ENCODE results near the gene TENT4A. TPM values are rescaled to one million over a fixed set of nuclear protein-coding genes. Genes with fewer than 3 reads are reported as not detected.

The TENT4A gene
- total RNA-seq, 1 donor, result 21.4 TPM

DNA sequence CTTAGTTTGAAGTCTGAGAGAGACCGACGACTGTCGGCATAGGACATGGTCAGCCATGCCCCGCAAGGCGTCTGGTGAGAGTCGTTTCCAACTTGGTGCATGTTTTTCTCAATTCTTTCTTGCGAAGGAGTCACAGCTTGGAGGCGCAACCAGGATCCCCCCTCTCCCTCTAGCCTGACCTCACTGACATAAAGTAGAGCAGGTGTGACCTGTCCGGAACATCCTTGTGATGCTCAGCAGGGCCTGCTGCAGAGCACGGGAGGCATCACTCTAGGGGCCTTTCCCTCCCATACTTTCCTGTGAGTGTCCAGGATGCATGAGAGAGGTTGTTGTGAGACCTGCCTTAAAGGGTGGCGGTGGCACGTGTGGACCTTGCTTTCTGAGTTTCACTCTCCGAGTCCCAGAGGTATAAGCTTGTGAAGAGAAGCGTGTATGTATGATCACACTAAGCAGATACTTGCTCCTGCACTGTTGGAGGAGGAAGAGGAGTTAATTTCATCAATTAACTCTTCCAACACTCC is 5.0 kb downstream of the TENT4A start:
- Histone ChIP-seq H3K79me2 (ENCODE audit: insufficient read depth, low read length) (peaks cover 89% of the 10 kb centered on the region), H3K36me3 (ENCODE audit: insufficient read depth, low read length) (no peaks in the 10 kb centered on the region), H3K9me3 (ENCODE audit: low read depth, low read length) (no peaks in the 10 kb centered on the region), H3K4me1 (ENCODE audit: insufficient read depth, low read length) (peaks cover 50% of the 10 kb centered on the region), H4K20me1 (ENCODE audit: insufficient read depth, low read length) (peaks cover 68% of the 10 kb centered on the region), H2AFZ (ENCODE audit: low read length) (no peak overlapping the region), H3K27ac (ENCODE audit: low read depth, low read length) (no peak overlapping the region), H3K4me3 (ENCODE audit: insufficient read depth, low read length) (no peak overlapping the region), H3K27me3 (ENCODE audit: insufficient read depth, low read length) (no peaks in the 10 kb centered on the region), H3K4me2 (ENCODE audit: insufficient read depth, low read length) (no peak overlapping the region)
- TF ChIP-seq, protein P1, sequence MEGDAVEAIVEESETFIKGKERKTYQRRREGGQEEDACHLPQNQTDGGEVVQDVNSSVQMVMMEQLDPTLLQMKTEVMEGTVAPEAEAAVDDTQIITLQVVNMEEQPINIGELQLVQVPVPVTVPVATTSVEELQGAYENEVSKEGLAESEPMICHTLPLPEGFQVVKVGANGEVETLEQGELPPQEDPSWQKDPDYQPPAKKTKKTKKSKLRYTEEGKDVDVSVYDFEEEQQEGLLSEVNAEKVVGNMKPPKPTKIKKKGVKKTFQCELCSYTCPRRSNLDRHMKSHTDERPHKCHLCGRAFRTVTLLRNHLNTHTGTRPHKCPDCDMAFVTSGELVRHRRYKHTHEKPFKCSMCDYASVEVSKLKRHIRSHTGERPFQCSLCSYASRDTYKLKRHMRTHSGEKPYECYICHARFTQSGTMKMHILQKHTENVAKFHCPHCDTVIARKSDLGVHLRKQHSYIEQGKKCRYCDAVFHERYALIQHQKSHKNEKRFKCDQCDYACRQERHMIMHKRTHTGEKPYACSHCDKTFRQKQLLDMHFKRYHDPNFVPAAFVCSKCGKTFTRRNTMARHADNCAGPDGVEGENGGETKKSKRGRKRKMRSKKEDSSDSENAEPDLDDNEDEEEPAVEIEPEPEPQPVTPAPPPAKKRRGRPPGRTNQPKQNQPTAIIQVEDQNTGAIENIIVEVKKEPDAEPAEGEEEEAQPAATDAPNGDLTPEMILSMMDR (IDR thresholded peaks at IDR 0.05; ENCODE audit: extremely low read depth, low read depth, low read length), result no peak
- DNase-seq (ENCODE audit: insufficient read length, low spot score, missing footprints), result no peak

DNA sequence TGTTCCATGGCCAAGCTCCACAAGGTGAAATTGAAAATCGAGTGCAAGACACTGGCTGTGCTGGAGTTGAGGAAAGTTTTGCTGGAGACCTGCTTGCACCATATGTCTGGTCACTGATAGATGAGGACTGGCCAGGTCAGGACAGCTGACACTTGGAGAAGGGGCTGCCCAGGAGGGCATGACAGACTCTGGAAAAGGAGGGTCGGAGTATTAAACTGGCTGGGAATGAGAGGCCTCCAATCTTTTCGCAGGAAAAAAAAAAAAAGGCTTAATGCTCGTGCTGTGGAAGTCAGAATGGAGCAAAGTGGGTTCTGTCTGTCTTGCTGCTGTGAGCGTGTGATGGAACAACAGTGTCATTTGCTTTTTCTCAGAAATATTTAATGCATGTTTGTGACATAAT is 5.5 kb downstream of the TENT4A start:
- H3K79me2 ChIP-seq (ENCODE audit: insufficient read depth, low read length), result peaks cover 94% of the 10 kb centered on the region
- peaks cover 52% of the 10 kb centered on the region for H3K4me1 ChIP-seq (ENCODE audit: insufficient read depth, low read length)
- peaks cover 4% of the 10 kb centered on the region for H3K36me3 ChIP-seq (ENCODE audit: insufficient read depth, low read length)
- no peak overlapping the region for H3K4me3 ChIP-seq (ENCODE audit: insufficient read depth, low read length)
- TF ChIP-seq, protein P1 (IDR thresholded peaks at IDR 0.05; ENCODE audit: extremely low read depth, low read depth, low read length), result no peak
- DNase-seq (ENCODE audit: insufficient read length, low spot score, missing footprints), result no peak
- peaks cover 71% of the 10 kb centered on the region for H4K20me1 ChIP-seq (ENCODE audit: insufficient read depth, low read length)
- no peak overlapping the region for H3K27ac ChIP-seq (ENCODE audit: low read depth, low read length)
- no peak overlapping the region for H2AFZ ChIP-seq (ENCODE audit: low read length)
- H3K9me3 ChIP-seq (ENCODE audit: low read depth, low read length), result no peaks in the 10 kb centered on the region
- no peaks in the 10 kb centered on the region for H3K27me3 ChIP-seq (ENCODE audit: insufficient read depth, low read length)
- H3K4me2 ChIP-seq (ENCODE audit: insufficient read depth, low read length), result no peak overlapping the region

GRCh38 chr5:6719417-6719816 is 6.2 kb downstream of the TENT4A start:
- Histone ChIP-seq H2AFZ (ENCODE audit: low read length) (no peak overlapping the region), H3K27me3 (ENCODE audit: insufficient read depth, low read length) (no peaks in the 10 kb centered on the region), H3K9me3 (ENCODE audit: low read depth, low read length) (no peaks in the 10 kb centered on the region), H3K36me3 (ENCODE audit: insufficient read depth, low read length) (peaks cover 11% of the 10 kb centered on the region), H3K4me1 (ENCODE audit: insufficient read depth, low read length) (peaks cover 52% of the 10 kb centered on the region), H3K27ac (ENCODE audit: low read depth, low read length) (no peak overlapping the region), H3K79me2 (ENCODE audit: insufficient read depth, low read length) (peaks cover 97% of the 10 kb centered on the region), H3K4me2 (ENCODE audit: insufficient read depth, low read length) (no peak overlapping the region), H4K20me1 (ENCODE audit: insufficient read depth, low read length) (peaks cover 78% of the 10 kb centered on the region), H3K4me3 (ENCODE audit: insufficient read depth, low read length) (no peak overlapping the region)
- DNase-seq (ENCODE audit: insufficient read length, low spot score, missing footprints), result no peak
- TF ChIP-seq, protein P1 (IDR thresholded peaks at IDR 0.05; ENCODE audit: extremely low read depth, low read depth, low read length), result no peak

- no peak overlapping the region for H3K4me3 ChIP-seq (ENCODE audit: insufficient read depth, low read length)
- H3K36me3 ChIP-seq (ENCODE audit: insufficient read depth, low read length), result peaks cover 14% of the 10 kb centered on the region
- TF ChIP-seq, protein P1 (IDR thresholded peaks at IDR 0.05; ENCODE audit: extremely low read depth, low read depth, low read length), result no peak
- peaks cover 52% of the 10 kb centered on the region for H3K4me1 ChIP-seq (ENCODE audit: insufficient read depth, low read length)
- no peak overlapping the region for H3K27ac ChIP-seq (ENCODE audit: low read depth, low read length)
- no peaks in the 10 kb centered on the region for H3K9me3 ChIP-seq (ENCODE audit: low read depth, low read length)
- peaks cover 77% of the 10 kb centered on the region for H4K20me1 ChIP-seq (ENCODE audit: insufficient read depth, low read length)
- peak overlapping the region; percentile 6 for H3K4me2 ChIP-seq (ENCODE audit: insufficient read depth, low read length)
- H2AFZ ChIP-seq (ENCODE audit: low read length), result no peak overlapping the region
- H3K27me3 ChIP-seq (ENCODE audit: insufficient read depth, low read length), result no peaks in the 10 kb centered on the region
- no peak for DNase-seq (ENCODE audit: insufficient read length, low spot score, missing footprints)
- H3K79me2 ChIP-seq (ENCODE audit: insufficient read depth, low read length), result peaks cover 97% of the 10 kb centered on the region
Observed at GRCh38 chr5:6719896-6720560, 6.8 kb downstream of the TENT4A start.

Measured in osteoblast (primary cell).